SH-SY5Y (cell line): ENCODE data around the gene BRAP.
A peak's percentile ranks its signal among the peaks of the same experiment; 100 is the strongest.

Experiments
- GATA2 ChIP-seq: IDR thresholded peaks from 2 replicates; pipeline ENCODE4 v1.6.1; 2011; ENCODE audit warnings: mild to moderate bottlenecking, low read depth, low read length
- GATA3 ChIP-seq: IDR thresholded peaks from 2 replicates; pipeline ENCODE4 v1.6.1; 2011; ENCODE audit warnings: low read depth, mild to moderate bottlenecking, low read length, moderate library complexity

BRAP gene, protein sequence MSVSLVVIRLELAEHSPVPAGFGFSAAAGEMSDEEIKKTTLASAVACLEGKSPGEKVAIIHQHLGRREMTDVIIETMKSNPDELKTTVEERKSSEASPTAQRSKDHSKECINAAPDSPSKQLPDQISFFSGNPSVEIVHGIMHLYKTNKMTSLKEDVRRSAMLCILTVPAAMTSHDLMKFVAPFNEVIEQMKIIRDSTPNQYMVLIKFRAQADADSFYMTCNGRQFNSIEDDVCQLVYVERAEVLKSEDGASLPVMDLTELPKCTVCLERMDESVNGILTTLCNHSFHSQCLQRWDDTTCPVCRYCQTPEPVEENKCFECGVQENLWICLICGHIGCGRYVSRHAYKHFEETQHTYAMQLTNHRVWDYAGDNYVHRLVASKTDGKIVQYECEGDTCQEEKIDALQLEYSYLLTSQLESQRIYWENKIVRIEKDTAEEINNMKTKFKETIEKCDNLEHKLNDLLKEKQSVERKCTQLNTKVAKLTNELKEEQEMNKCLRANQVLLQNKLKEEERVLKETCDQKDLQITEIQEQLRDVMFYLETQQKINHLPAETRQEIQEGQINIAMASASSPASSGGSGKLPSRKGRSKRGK

DNA sequence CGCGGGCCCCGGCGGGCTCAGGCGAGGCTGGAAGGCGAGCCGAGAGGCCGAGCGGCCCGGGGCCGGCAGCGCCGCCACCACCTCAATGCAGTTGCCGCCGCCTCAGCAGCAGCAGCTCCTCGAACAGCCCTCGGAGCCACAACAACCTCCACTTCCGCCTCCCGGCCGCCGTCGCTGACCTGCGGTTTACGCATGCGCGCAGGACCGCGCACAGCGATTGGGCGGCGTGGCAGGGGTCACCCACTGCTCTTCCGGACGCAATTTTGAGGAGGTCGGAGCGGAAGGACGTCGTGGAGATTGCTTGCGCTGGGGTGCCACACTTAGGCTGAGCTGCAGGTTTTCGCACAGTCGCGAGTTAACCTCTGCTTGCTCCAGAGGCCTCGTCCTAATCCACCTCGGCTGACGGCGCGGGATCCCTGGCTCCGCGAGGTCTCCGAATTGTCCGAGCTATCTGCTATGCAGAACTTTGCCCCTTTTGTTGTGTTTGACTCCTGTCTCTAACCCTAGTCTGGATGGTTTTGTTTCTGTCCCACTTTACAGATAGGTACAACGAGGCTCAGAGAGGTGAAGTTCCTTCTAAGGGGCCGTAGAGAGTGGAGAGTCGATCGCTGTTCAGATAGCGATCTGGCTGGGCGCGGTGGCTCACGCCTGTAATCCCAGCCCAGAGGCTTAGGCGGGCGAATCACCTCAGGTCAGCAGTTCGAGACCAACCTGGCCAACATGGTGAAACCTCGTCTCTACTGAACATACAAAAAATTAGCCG is at the start of gene BRAP, which contains the start of gene ACAD10:
Gene BRAP (minus strand): TSS at position 146 of the 763 bp plus-strand sequence. CDS start 164 bp downstream, outside the sequence.
Gene ACAD10 (plus strand): TSS at position 243 of the 763 bp plus-strand sequence. CDS start 6,657 bp downstream, outside the sequence.
- TF ChIP-seq GATA2 (peak; percentile 87), GATA3 (peak; percentile 54; the same call in 1 of the 2 replicates)

DNA sequence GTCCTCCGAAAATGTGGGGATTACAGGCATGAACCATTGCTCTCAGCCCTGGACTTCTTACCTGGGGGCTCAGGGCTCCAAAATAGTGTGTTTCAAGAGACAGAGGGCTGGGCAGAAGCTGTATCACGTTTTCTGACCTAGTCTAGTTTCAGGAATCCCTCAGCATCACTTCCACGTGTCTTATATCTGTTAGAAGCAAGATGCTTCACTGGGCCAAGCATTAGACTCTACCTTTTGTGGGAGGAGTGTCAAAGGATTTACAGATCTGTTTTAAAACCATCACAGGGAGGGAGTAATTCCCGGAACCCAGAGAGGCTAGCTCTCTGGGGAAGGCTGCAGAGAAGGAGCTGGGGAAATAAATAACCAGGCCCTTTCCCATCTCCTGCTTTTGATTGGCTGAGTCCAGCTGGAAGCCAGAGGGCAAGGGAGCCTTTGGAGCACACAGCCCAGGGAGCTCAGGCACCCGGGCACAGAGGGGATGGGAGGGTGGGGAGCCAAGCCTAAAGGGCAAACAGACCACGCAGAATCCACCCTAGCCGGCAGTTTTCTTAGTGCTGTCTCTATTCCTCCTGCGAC is 47.7 kb upstream of the BRAP start:
- TF ChIP-seq GATA3, result no peak
- TF ChIP-seq GATA2, result no peak

DNA sequence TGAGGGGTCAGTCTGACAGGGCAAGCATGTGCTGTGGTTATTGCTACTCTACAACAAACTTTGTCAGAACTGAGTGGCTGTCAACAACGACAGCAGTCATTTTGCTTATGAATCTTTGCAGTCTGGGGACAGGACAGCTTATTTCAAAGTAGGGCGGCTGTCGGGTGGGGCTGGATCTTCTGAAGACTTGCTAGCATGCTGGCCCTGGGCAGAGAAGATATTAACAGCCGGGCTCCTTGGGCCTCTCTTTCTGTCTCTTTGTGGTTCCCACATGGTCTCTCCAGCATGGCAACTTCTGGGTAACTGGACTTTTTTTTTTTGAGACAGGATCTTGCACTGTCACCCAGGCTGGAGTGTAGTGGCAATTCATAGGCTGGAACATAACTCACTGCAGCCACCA is 47.0 kb upstream of the BRAP start:
- TF ChIP-seq GATA3, result no peak
- no peak for TF ChIP-seq GATA2

DNA sequence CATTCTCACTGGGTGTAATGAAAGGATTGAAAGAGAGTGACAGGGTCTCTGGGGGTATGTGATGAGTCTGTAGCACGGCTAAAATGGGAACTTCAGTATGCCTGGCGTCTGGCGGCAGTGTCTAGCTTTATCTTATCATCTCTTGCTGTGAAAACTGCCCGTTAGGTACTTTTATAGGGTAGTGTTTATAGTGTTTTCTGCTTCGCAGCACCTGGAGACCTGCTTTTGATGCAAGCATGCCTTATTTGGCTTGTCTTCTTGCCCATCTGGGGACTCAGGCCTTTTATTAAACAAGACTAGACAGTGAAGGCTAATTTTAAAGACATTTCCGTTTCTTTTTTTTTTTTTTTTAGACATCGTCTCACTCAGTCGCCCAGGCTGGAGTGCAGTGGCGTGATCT is 44.7 kb upstream of the BRAP start:
- TF ChIP-seq GATA3 (no peak), GATA2 (peak; percentile 66)

DNA sequence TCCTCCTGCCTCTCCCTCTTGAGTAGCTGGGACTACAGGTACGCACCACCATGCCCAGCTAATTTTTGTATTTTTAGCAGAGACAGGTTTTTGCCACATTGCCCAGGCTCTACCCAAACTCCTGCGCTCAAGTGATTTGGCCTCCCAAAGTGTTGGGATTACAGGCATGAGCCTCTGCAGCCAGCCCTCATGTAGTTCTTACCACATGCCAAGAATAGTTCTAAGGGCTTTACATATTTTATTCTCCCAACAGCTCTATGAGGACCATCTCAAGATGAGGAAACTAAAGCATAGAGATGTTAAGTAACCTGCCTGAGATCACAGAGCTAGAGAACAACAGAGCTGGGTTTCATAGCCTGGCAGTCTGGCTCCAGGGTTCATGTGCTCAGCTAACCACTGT is 43.0 kb upstream of the BRAP start:
- TF ChIP-seq GATA3, result no peak
- no peak for TF ChIP-seq GATA2

DNA sequence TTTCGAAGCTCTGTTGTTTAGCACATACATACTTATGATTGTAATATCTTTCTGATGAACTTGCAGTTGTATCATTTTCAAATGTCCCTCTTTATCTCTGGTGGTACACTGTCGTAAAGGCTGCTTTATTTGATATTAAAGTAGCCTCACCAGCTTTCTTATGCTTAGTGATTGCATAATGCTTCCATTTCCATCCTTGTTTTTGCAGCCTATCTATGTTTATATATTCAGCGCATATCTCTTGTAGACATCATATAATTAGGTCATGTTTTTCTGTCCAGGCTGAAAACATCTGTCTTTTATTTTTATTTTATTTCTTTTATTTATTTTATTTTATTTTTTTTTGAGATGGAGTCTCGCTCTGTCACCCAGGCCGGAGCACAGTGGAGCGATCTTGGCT is 34.7 kb upstream of the BRAP start:
- TF ChIP-seq GATA2 (no peak), GATA3 (no peak)

DNA sequence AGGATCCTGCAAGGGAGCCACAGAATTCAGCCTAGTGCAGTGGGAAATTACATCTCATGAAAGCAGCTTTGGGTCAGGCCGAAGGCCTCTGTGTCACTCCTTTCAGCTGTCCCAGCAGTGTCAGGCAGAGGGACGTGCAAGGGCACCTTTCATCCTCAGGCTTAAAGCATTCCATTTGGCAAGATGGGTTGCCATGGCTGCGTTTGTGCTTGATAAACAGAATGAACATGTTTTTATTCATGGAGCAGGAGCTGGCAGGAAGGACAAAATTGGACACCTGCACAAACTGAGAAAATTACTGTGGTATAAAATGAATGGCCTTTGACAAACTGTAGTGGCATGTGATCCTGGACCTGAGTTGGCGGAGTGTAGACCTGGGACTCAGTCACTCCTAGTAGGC is 29.5 kb upstream of the BRAP start:
- no peak for TF ChIP-seq GATA2
- no peak for TF ChIP-seq GATA3

DNA sequence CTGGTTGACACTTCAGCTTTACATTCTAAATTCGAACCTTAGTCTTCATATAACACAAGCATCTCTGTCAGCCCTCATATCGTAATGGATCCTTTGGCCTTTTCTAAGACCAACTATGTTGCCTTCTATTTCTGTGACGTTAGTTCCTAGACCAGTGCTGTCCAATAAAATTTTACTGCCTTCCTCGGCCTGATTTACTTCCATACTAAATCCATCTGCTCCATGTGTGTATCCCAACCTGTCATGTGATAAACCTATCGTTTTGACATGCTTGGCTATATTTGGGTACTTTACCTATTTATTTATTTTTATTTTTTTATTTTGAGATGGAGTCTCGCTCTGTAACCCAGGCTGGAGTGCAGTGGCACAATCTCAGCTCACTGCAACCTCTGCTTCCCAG is 20.4 kb upstream of the BRAP start:
- TF ChIP-seq GATA3 (no peak), GATA2 (no peak)

DNA sequence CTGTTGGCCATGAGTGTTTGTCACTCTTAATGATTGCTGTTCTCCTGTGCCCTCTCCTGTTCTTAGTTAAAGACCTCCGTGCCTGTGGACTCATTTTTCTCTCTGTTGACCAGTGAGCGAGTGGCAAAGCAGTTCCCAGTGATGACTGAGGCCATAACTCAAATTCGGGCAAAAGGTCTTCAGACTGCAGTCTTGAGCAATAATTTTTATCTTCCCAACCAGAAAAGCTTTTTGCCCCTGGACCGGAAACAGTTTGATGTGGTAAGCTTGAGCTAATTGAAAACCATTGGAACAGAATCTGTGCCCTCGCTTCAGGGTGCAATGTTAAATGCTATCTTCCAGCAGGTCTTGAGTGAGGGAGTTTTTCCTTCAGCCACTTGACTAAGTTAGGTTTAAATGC is 19.9 kb upstream of the BRAP start:
- TF ChIP-seq GATA3 (no peak), GATA2 (no peak)

DNA sequence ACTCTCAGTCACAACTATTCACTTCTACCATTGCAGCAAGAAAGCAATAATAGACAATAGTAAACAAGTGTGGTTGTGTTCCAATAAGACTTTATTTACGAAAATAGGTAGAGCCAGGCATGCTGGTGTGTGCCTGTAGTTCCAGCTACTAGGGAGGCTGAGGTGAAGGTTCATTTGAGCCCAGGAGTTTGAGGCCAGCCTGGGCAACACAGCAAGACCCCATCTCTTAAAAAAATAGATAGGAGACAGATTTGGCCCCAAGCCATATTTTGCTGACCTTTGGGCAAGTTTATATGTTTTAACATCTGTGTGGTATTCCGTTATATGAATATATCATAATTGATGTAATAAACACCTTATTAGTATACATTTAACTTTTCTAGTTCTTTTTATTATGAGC is 14.2 kb upstream of the BRAP start:
- TF ChIP-seq GATA2 (no peak), GATA3 (no peak)

DNA sequence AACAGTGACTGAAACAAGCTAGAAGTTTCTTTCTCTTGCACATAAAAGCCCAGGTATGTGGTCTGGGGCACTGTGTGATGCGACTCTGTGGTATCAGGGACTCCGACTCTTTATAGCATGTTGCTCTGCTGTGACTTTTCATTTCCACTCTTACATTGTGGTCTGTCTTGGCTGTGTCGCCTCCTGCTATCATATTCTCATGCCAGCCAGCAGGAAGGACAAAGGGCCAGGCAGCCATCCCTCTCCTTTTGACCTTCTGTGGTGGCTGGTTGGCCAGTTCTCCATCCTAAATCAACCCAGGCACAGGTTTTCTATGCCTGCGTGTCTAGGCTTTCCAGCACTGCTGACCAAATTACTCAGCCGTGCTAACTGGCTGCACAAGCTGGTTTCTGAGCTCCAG is 8.1 kb upstream of the BRAP start:
- TF ChIP-seq GATA2 (no peak), GATA3 (no peak)

DNA sequence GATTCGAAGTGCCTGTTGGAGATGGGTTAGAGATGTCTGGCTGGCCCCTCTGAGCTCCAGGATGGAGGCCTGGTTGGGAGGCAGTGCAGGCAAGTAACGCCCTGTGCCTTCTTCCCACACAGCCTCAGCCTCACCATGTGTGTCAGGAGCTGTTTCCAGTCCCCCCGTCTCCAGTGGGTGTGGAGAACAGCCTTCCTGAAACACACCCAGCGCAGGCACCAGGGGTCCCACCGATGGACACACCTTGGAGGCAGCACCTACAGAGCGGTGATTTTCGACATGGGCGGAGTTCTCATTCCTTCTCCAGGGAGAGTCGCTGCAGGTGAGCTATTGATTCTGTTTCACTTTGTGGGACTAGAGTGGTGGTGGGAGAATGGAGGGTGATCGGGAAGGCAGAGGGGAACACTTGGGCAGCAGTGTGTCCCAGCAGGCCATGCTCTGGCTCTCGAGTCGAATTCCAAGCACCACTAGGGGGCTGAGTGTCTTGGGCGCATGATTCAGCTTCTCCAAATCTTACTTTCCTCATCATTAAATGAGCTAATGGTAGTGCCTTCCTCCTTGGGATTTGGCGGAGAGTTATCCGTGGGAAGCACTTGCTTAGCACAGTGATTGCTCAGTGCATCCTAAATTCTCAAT is 6.9 kb upstream of the BRAP start:
- TF ChIP-seq GATA3, result no peak
- no peak for TF ChIP-seq GATA2

DNA sequence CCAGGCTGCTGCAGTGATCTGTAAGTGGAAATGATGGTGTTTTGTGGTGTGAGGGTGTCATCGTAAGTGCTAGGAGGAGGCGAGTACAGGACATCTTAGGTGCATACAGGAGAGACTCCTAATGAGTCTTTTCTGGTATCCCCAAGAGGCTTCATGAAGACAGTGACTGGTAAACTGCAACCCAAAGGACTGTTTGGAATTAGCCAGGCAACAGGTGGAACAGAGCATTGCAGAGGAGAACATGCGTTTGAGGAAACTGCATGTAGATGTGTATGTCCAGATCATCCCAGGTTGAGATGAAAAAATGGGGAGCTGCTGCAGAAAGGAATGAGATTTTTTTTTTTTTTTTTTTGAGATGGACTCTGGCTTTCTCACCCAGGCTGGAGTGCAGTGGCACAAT is 5.5 kb upstream of the BRAP start:
- TF ChIP-seq GATA2 (no peak), GATA3 (no peak)

DNA sequence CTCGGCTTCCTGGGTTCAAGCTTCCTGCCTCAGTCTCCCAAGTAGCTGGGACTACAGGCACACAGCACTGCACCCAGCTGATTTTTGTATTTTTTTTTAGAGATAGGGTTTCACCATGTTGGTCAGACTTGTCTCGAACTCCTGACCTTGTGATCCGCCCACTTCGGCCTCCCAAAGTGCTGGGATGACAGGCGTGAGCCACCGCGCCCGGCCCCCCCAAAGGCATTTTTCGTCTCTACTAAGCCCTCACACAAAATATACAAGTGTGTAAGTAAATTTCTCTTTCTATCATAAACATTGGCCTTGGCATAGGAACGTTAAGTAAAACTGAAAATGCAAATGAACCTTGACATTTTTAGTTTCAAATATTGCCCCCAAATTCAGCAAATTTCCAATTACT is 2.2 kb upstream of the BRAP start:
- TF ChIP-seq GATA3 (no peak), GATA2 (no peak)
